NT2/D1 (cell line): Measurements from ENCODE around the gene ZCCHC8.
"Not testable (repeated sequence)": the region's sequence is repeated elsewhere in the genome, so short reads cannot be mapped to it uniquely, and the experiment has no call there.

ENCODE experiments used
- YY1 ChIP-seq: IDR thresholded peaks from 2 replicates; pipeline ENCODE4 v1.6.1; 2011; ENCODE audit not compliant: insufficient read length, insufficient read depth
- ZNF274 ChIP-seq: IDR thresholded peaks from 2 replicates; pipeline ENCODE4 v1.6.1; 2011; ENCODE audit warnings: mild to moderate bottlenecking, low read depth, low read length

DNA sequence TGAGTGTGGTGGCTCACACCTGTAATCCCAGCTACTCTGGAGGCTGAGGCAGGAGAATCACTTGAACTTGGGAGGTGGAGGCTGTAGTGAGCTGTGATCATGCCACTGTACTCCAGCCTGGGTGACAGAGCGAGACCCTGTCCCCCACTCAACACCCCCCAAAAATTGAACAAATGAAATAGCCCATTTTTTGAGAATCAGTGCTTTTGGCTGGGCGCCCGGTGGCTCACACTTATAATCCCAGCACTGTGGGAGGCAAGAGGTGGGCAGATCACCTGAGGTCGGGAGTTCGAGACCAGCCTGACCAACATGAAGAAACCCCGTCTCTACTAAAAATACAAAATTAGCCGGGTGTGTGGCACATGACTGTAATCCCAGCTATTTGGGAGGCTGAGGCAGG lies 30.2 kb downstream of the ZCCHC8 start:
- TF ChIP-seq ZNF274, YY1: not testable (repeated sequence)
